ENCODE measurements around the gene DCAKD.

Gene DCAKD

GRCh38 chr17:44996304-44996703 lies 55.1 kb downstream of the DCAKD start:
- Histone ChIP-seq H3K9ac (ENCODE audit: low read length) (no peak overlapping the region), H3K9me3 (ENCODE audit: low read length) (no peaks in the 10 kb centered on the region), H3K4me3 (ENCODE audit: low read depth in 1 of 2, low read length in 2 of 2) (no peak overlapping the region), H3K4me1 (ENCODE audit: insufficient read depth, low read length) (no peaks in the 10 kb centered on the region), H3K27ac (ENCODE audit: low read depth, low read length) (no peak overlapping the region), H3K27me3 (ENCODE audit: control insufficient read depth in 1 of 2, insufficient read depth in 2 of 2, low read length in 2 of 2) (no peaks in the 10 kb centered on the region), H3K36me3 (ENCODE audit: insufficient read depth, low read length) (no peaks in the 10 kb centered on the region)

GRCh38 chr17:44995436-44996001 lies 55.9 kb downstream of the DCAKD start:
- no peak overlapping the region for H3K4me3 ChIP-seq (ENCODE audit: low read depth in 1 of 2, low read length in 2 of 2)
- H3K27me3 ChIP-seq (ENCODE audit: control insufficient read depth in 1 of 2, insufficient read depth in 2 of 2, low read length in 2 of 2), result no peaks in the 10 kb centered on the region

GRCh38 chr17:44992242-44992939 lies 59.0 kb downstream of the DCAKD start:
- H3K9ac ChIP-seq (ENCODE audit: low read length), result no peak overlapping the region
- peaks cover 0 to 5% of the 10 kb centered on the region in 2 donors for H3K27me3 ChIP-seq (ENCODE audit: control insufficient read depth in 1 of 2, insufficient read depth in 2 of 2, low read length in 2 of 2)
- no peak overlapping the region for H3K4me3 ChIP-seq (ENCODE audit: low read depth in 1 of 2, low read length in 2 of 2)
- no peaks in the 10 kb centered on the region for H3K9me3 ChIP-seq (ENCODE audit: low read length)
- H3K36me3 ChIP-seq (ENCODE audit: insufficient read depth, low read length), result no peaks in the 10 kb centered on the region
- H3K4me1 ChIP-seq (ENCODE audit: insufficient read depth, low read length), result peaks cover 1% of the 10 kb centered on the region
- H3K27ac ChIP-seq (ENCODE audit: low read depth, low read length), result no peak overlapping the region

More at GRCh38 chr17:44995436-44996001, 55.9 kb downstream of the DCAKD start:
- no peaks in the 10 kb centered on the region for H3K9me3 ChIP-seq (ENCODE audit: low read length)
- H3K27ac ChIP-seq (ENCODE audit: low read depth, low read length), result no peak overlapping the region
- no peaks in the 10 kb centered on the region for H3K36me3 ChIP-seq (ENCODE audit: insufficient read depth, low read length)
- H3K9ac ChIP-seq (ENCODE audit: low read length), result no peak overlapping the region
- no peaks in the 10 kb centered on the region for H3K4me1 ChIP-seq (ENCODE audit: insufficient read depth, low read length)

- Histone ChIP-seq H3K27me3 (ENCODE audit: control insufficient read depth in 1 of 2, insufficient read depth in 2 of 2, low read length in 2 of 2) (peaks cover 0 to 5% of the 10 kb centered on the region in 2 donors), H3K4me3 (ENCODE audit: low read depth in 1 of 2, low read length in 2 of 2) (no peak overlapping the region), H3K27ac (ENCODE audit: low read depth, low read length) (no peak overlapping the region), H3K9me3 (ENCODE audit: low read length) (no peaks in the 10 kb centered on the region), H3K9ac (ENCODE audit: low read length) (no peak overlapping the region), H3K36me3 (ENCODE audit: insufficient read depth, low read length) (no peaks in the 10 kb centered on the region), H3K4me1 (ENCODE audit: insufficient read depth, low read length) (peaks cover 4% of the 10 kb centered on the region)
Measured at GRCh38 chr17:44990994-44991393, 60.4 kb downstream of the DCAKD start.

GRCh38 chr17:44989552-44990138 lies 61.8 kb downstream of the DCAKD start:
- Histone ChIP-seq H3K27ac (ENCODE audit: low read depth, low read length) (no peak overlapping the region), H3K4me1 (ENCODE audit: insufficient read depth, low read length) (peaks cover 4% of the 10 kb centered on the region), H3K9ac (ENCODE audit: low read length) (no peak overlapping the region), H3K27me3 (ENCODE audit: control insufficient read depth in 1 of 2, insufficient read depth in 2 of 2, low read length in 2 of 2) (peaks cover 0 to 5% of the 10 kb centered on the region in 2 donors), H3K36me3 (ENCODE audit: insufficient read depth, low read length) (no peaks in the 10 kb centered on the region), H3K9me3 (ENCODE audit: low read length) (no peaks in the 10 kb centered on the region), H3K4me3 (ENCODE audit: low read depth in 1 of 2, low read length in 2 of 2) (no peak overlapping the region)

- Histone ChIP-seq H3K9ac (ENCODE audit: low read length) (no peak overlapping the region), H3K9me3 (ENCODE audit: low read length) (no peaks in the 10 kb centered on the region), H3K4me3 (ENCODE audit: low read depth in 1 of 2, low read length in 2 of 2) (no peak overlapping the region), H3K4me1 (ENCODE audit: insufficient read depth, low read length) (peaks cover 4% of the 10 kb centered on the region), H3K36me3 (ENCODE audit: insufficient read depth, low read length) (no peaks in the 10 kb centered on the region), H3K27ac (ENCODE audit: low read depth, low read length) (no peak overlapping the region), H3K27me3 (ENCODE audit: control insufficient read depth in 1 of 2, insufficient read depth in 2 of 2, low read length in 2 of 2) (peaks cover 0 to 5% of the 10 kb centered on the region in 2 donors)
Measured at GRCh38 chr17:44988044-44988942, 63.1 kb downstream of the DCAKD start.

- H3K36me3 ChIP-seq (ENCODE audit: insufficient read depth, low read length), result no peaks in the 10 kb centered on the region
- peaks cover 0 to 5% of the 10 kb centered on the region in 2 donors for H3K27me3 ChIP-seq (ENCODE audit: control insufficient read depth in 1 of 2, insufficient read depth in 2 of 2, low read length in 2 of 2)
- no peak overlapping the region for H3K4me3 ChIP-seq (ENCODE audit: low read depth in 1 of 2, low read length in 2 of 2)
- no peaks in the 10 kb centered on the region for H3K9me3 ChIP-seq (ENCODE audit: low read length)
- peaks cover 41% of the 10 kb centered on the region for H3K4me1 ChIP-seq (ENCODE audit: insufficient read depth, low read length)
- H3K9ac ChIP-seq (ENCODE audit: low read length), result no peak overlapping the region
- H3K27ac ChIP-seq (ENCODE audit: low read depth, low read length), result no peak overlapping the region
Measured at GRCh38 chr17:44983563-44983962, 67.9 kb downstream of the DCAKD start.

GRCh38 chr17:44982113-44982702 lies 69.2 kb downstream of the DCAKD start:
- Histone ChIP-seq H3K4me3 (ENCODE audit: low read depth in 1 of 2, low read length in 2 of 2) (no peak overlapping the region), H3K4me1 (ENCODE audit: insufficient read depth, low read length) (peaks cover 52% of the 10 kb centered on the region), H3K9me3 (ENCODE audit: low read length) (no peaks in the 10 kb centered on the region), H3K36me3 (ENCODE audit: insufficient read depth, low read length) (no peaks in the 10 kb centered on the region), H3K27me3 (ENCODE audit: control insufficient read depth in 1 of 2, insufficient read depth in 2 of 2, low read length in 2 of 2) (no peaks in the 10 kb centered on the region), H3K9ac (ENCODE audit: low read length) (no peak overlapping the region), H3K27ac (ENCODE audit: low read depth, low read length) (no peak overlapping the region)

- no peaks in the 10 kb centered on the region for H3K9me3 ChIP-seq (ENCODE audit: low read length)
- no peak overlapping the region for H3K4me3 ChIP-seq (ENCODE audit: low read depth in 1 of 2, low read length in 2 of 2)
- no peak overlapping the region for H3K27ac ChIP-seq (ENCODE audit: low read depth, low read length)
Measured at GRCh38 chr17:44981221-44981968, 70.0 kb downstream of the DCAKD start.

GRCh38 chr17:44979426-44979995 lies 71.9 kb downstream of the DCAKD start:
- Histone ChIP-seq H3K36me3 (ENCODE audit: insufficient read depth, low read length) (no peaks in the 10 kb centered on the region), H3K9ac (ENCODE audit: low read length) (no peak overlapping the region), H3K4me3 (ENCODE audit: low read depth in 1 of 2, low read length in 2 of 2) (no peak overlapping the region), H3K27me3 (ENCODE audit: control insufficient read depth in 1 of 2, insufficient read depth in 2 of 2, low read length in 2 of 2) (no peaks in the 10 kb centered on the region), H3K9me3 (ENCODE audit: low read length) (no peaks in the 10 kb centered on the region), H3K4me1 (ENCODE audit: insufficient read depth, low read length) (peaks cover 59% of the 10 kb centered on the region), H3K27ac (ENCODE audit: low read depth, low read length) (peak overlapping the region; percentile 86)

More at GRCh38 chr17:44981221-44981968, 70.0 kb downstream of the DCAKD start:
- H3K36me3 ChIP-seq (ENCODE audit: insufficient read depth, low read length), result no peaks in the 10 kb centered on the region
- peaks cover 59% of the 10 kb centered on the region for H3K4me1 ChIP-seq (ENCODE audit: insufficient read depth, low read length)
- H3K9ac ChIP-seq (ENCODE audit: low read length), result no peak overlapping the region
- no peaks in the 10 kb centered on the region for H3K27me3 ChIP-seq (ENCODE audit: control insufficient read depth in 1 of 2, insufficient read depth in 2 of 2, low read length in 2 of 2)
